Keratinocyte (primary cell): ENCODE data around the gene PCP4L1. TPM values are rescaled to one million over a fixed set of nuclear protein-coding genes. Genes with fewer than 3 reads are reported as not detected.
"Not testable (repeated sequence)": the region's sequence is repeated elsewhere in the genome, so short reads cannot be mapped to it uniquely, and the experiment has no call there.

Source experiments
- DNase-seq: peaks from one replicate; pipeline ENCODE4 v3.0.0-alpha.2; 2011; ENCODE audit warnings: low read depth, missing footprints, low spot score
- FAIRE-seq: peaks from 2 replicates; lab custom pipeline; 2011; peaks lifted over from hg19 to GRCh38; lab: Jason Lieb, UNC
- H2AFZ ChIP-seq: 2 replicates; pipeline ENCODE4 v1.6.0; 2012; ENCODE audit warnings: low read length, control low read depth, inconsistent platforms; ENCODE audit not compliant: control insufficient read depth
- H3K27ac ChIP-seq: 2 replicates; pipeline ENCODE4 v1.5.1; 2011; ENCODE audit warnings: low read length; ENCODE audit not compliant: control insufficient read depth, insufficient read depth
- H3K27me3 ChIP-seq: 3 replicates; pipeline ENCODE4 v1.6.0; 2011; ENCODE audit warnings: low read length; ENCODE audit not compliant: control insufficient read depth, insufficient read depth; ENCODE audit errors: extremely low read depth
- H3K36me3 ChIP-seq, 2 experiments: 2 replicates in 1 of 2; 3 replicates in 1 of 2; pipeline ENCODE4 v1.5.1; 2011; ENCODE audit warnings: low read length in 2 of 2, mild to moderate bottlenecking in 1 of 2; ENCODE audit not compliant: control insufficient read depth in 2 of 2, insufficient read depth in 2 of 2; ENCODE audit errors: extremely low read depth in 1 of 2
- H3K4me1 ChIP-seq: 3 replicates; pipeline ENCODE4 v1.5.1; 2011; ENCODE audit warnings: low read length; ENCODE audit not compliant: control insufficient read depth, insufficient read depth; ENCODE audit errors: extremely low read depth
- H3K4me2 ChIP-seq: 3 replicates; pipeline ENCODE4 v1.6.0; 2011; ENCODE audit warnings: low read depth, low read length; ENCODE audit not compliant: control insufficient read depth, insufficient read depth; ENCODE audit errors: extremely low read depth
- H3K4me3 ChIP-seq, 3 experiments: fragments of 200-600 bp in 1 of 3; sonication (generic) in 1 of 3; 2 replicates in 2 of 3; 3 replicates in 1 of 3; pipeline ENCODE4 v1.5.1; 2011 to 2016; ENCODE audit warnings: low read length in 3 of 3, mild to moderate bottlenecking in 3 of 3, control low read depth in 2 of 3, inconsistent platforms in 1 of 3, low read depth in 1 of 3, mixed read lengths in 1 of 3, mixed run types in 1 of 3, moderate library complexity in 1 of 3; ENCODE audit not compliant: control insufficient read depth in 2 of 3, insufficient read depth in 2 of 3; ENCODE audit errors: extremely low read depth in 1 of 3
- H3K79me2 ChIP-seq: 2 replicates; pipeline ENCODE4 v1.6.0; 2012; ENCODE audit warnings: low read length; ENCODE audit not compliant: control insufficient read depth, insufficient read depth
- H3K9ac ChIP-seq: 3 replicates; pipeline ENCODE4 v1.6.0; 2011; ENCODE audit warnings: low read length; ENCODE audit not compliant: control insufficient read depth, insufficient read depth; ENCODE audit errors: extremely low read depth
- H3K9me1 ChIP-seq: 3 replicates; pipeline ENCODE4 v1.6.0; 2011; ENCODE audit warnings: low read length; ENCODE audit not compliant: control insufficient read depth, insufficient read depth; ENCODE audit errors: extremely low read depth
- H3K9me3 ChIP-seq: 2 replicates; pipeline ENCODE4 v1.5.1; 2012; ENCODE audit warnings: low read depth, low read length; ENCODE audit not compliant: control insufficient read depth
- H4K20me1 ChIP-seq: 3 replicates; pipeline ENCODE4 v1.6.0; 2011; ENCODE audit warnings: low read length; ENCODE audit not compliant: control insufficient read depth, insufficient read depth; ENCODE audit errors: extremely low read depth
- EZH2 ChIP-seq: IDR thresholded peaks from one replicate; pipeline ENCODE4 v1.6.1; 2012; ENCODE audit warnings: inconsistent platforms, mild to moderate bottlenecking, low read length, moderate library complexity
- dilution Hi-C: fragments of 300-500 bp; cut with MboI; formaldehyde crosslinking; loops from one replicate; pipeline ENCODE4 v1.7.0; 2020; ENCODE audit warnings: low sequenced_read_pairs; ENCODE audit not compliant: extremely low pct_ligation_motif_present
- polyA plus RNA-seq, 5 experiments: library from polyadenylated mRNA; depleted of rRNA in 3 of 5; stranded (reverse) in 3 of 5; stranded (forward) in 1 of 5; unstranded in 1 of 5; fragments of >200 nt; gene quantifications; 1 replicate in 1 of 5; 2 replicates in 3 of 5; 3 replicates in 1 of 5; pipeline versions ENCODE4 v1.2.1 to v1.2.3, GENCODE V29; 2011 to 2012; ENCODE audit warnings: missing spikeins in 2 of 5, low read depth in 1 of 5, low replicate concordance in 1 of 5
- TF ChIP-seq, protein P1 (sequence below), 3 experiments: IDR thresholded peaks in 1 of 3; conservative IDR thresholded peaks in 1 of 3; optimal IDR thresholded peaks in 1 of 3; 2 replicates in 2 of 3; 3 replicates in 1 of 3; pipeline versions ENCODE3 to v1.5.1; 2011; ENCODE audit warnings: low read length in 3 of 3, mild to moderate bottlenecking in 3 of 3, moderate library complexity in 2 of 3, control low read depth in 1 of 3, inconsistent platforms in 1 of 3; ENCODE audit not compliant: insufficient read depth in 2 of 3; ENCODE audit errors: extremely low read depth in 1 of 3

Gene PCP4L1
- polyA plus RNA-seq, 1 donor (not counting 4 experiments of a cell fraction or from before 2014, with no cell fraction given): 0.04 TPM

DNA sequence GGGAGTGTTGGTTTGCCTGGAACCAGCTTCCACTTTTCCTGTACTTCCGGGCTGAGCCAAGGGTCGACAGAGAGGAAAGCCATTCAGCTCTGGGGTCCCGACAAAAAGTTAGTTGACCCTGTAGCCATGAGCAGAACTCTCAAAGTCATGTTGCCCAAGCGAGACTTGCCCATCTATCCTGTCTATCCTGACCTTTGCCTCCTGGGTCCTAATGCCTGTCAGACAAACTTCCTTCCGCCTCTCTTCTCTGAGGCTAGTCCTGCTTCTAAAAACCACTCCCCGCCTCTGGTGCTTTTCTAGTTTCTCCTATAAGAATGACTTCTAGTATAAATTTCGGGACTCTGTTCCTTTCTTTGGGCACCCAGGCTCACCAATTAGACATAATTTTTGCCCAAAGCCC, 7.7 kb upstream of the PCP4L1 start:
- no peak for DNase-seq
- Histone ChIP-seq H3K9ac (no peak overlapping the region), H3K4me3 (no peak overlapping the region), H4K20me1 (no peaks in the 10 kb centered on the region), H3K36me3 (no peaks in the 10 kb centered on the region), H3K27me3 (no peaks in the 10 kb centered on the region), H3K27ac (no peak overlapping the region), H3K4me1 (no peaks in the 10 kb centered on the region), H3K9me1 (no peaks in the 10 kb centered on the region), H3K79me2 (no peaks in the 10 kb centered on the region), H3K9me3 (no peaks in the 10 kb centered on the region), H2AFZ (no peak overlapping the region), H3K4me2 (no peak overlapping the region)
- dilution Hi-C loops: no loop called here
- no peak for TF ChIP-seq EZH2
- TF ChIP-seq, protein P1, sequence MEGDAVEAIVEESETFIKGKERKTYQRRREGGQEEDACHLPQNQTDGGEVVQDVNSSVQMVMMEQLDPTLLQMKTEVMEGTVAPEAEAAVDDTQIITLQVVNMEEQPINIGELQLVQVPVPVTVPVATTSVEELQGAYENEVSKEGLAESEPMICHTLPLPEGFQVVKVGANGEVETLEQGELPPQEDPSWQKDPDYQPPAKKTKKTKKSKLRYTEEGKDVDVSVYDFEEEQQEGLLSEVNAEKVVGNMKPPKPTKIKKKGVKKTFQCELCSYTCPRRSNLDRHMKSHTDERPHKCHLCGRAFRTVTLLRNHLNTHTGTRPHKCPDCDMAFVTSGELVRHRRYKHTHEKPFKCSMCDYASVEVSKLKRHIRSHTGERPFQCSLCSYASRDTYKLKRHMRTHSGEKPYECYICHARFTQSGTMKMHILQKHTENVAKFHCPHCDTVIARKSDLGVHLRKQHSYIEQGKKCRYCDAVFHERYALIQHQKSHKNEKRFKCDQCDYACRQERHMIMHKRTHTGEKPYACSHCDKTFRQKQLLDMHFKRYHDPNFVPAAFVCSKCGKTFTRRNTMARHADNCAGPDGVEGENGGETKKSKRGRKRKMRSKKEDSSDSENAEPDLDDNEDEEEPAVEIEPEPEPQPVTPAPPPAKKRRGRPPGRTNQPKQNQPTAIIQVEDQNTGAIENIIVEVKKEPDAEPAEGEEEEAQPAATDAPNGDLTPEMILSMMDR (optimal IDR thresholded peaks at IDR 0.05 in 1 of 3, IDR thresholded peaks at IDR 0.05 in 1 of 3, conservative IDR thresholded peaks at IDR 0.05 in 1 of 3; ENCODE audit: extremely low read depth in 1 of 3, insufficient read depth in 2 of 3, low read length in 3 of 3): no peak
- FAIRE-seq: no peak

DNA sequence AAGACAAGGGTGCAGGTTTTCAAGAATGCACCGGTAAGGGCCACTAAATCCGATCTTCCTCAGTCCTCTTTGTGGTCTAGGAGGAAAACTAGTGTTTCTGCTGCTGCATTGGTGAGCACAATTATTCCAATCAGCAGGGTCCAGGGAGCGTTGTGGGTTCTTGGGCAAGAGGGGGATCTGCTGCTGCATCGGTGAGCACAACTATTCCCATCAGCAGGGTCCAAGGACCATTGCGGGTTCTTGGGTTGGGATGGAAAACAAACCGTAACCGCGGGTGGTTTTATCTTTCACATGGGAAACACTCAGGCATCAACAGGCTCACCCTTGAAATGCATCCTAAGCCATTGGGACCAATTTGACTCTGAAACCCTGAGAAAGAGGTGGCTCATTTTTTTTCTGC, 7.0 kb upstream of the PCP4L1 start:
- Histone ChIP-seq H3K79me2 (no peaks in the 10 kb centered on the region), H4K20me1 (no peaks in the 10 kb centered on the region), H3K9me1 (no peaks in the 10 kb centered on the region), H3K36me3 (no peaks in the 10 kb centered on the region), H3K9ac (no peak overlapping the region), H3K4me3 (no peak overlapping the region), H3K4me2 (no peak overlapping the region), H3K9me3 (no peaks in the 10 kb centered on the region), H3K27me3 (no peaks in the 10 kb centered on the region), H3K4me1 (no peaks in the 10 kb centered on the region), H3K27ac (no peak overlapping the region), H2AFZ (no peak overlapping the region)
- FAIRE-seq (no peak), DNase-seq (no peak)
- dilution Hi-C loops: no loop called here
- TF ChIP-seq, protein P1 (optimal IDR thresholded peaks at IDR 0.05 in 1 of 3, IDR thresholded peaks at IDR 0.05 in 1 of 3, conservative IDR thresholded peaks at IDR 0.05 in 1 of 3; ENCODE audit: extremely low read depth in 1 of 3, insufficient read depth in 2 of 3, low read length in 3 of 3): no peak
- TF ChIP-seq EZH2: no peak

DNA sequence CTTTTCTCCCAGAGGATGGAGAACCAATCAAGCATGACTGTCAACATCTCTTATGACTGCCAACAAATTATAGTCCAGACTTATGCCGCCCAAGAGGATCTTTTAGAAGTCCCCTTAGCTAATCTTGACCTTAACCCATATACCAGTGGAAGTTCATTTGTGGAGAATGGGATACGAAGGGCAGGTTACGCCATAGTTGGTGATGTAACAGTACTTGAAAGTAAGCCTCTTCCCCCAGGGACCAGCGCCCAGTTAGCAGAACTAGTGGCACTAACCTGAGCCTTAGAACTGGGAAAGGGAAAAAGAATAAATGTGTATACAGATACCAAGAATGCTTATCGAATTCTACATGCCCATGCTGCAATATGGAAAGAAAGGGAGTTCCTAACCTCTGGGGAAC, 3.2 kb upstream of the PCP4L1 start:
- H4K20me1 ChIP-seq, H3K27ac ChIP-seq, H3K79me2 ChIP-seq, H3K9ac ChIP-seq, H3K36me3 ChIP-seq, DNase-seq, H3K4me3 ChIP-seq, H2AFZ ChIP-seq, H3K4me2 ChIP-seq, H3K4me1 ChIP-seq, H3K9me1 ChIP-seq, FAIRE-seq, dilution Hi-C loops, H3K9me3 ChIP-seq: not testable (repeated sequence)
- H3K27me3 ChIP-seq: peaks cover 26% of the 10 kb centered on the region

DNA sequence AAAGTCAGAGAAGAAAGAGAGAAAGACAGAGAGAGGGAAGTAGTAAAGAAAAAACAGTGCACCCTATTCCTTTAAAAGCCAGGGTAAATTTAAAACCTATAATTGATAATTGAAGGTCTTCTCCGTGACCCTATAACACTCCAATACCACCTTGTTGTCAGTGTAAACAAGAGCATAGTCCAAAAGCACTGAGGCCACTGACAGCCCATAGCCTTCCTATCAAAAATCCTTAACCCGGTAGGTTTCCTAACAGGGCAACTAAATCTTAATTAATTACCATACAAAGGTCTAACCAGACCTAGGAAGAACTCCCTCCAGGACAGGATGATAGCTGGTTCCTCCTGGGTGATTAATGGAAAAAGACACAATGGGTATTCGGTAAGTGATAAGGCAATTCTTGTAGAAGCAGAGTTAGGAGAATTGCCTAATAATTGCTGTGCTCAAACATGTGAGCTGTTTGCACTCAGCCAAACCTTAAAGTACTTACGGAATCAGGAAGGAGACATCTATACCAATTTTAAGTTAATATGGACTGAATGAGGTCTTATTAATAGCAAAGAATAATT, 2.5 kb upstream of the PCP4L1 start:
- H3K9ac ChIP-seq, dilution Hi-C loops, H3K9me3 ChIP-seq, H3K4me2 ChIP-seq, H3K79me2 ChIP-seq, H4K20me1 ChIP-seq, H3K9me1 ChIP-seq, FAIRE-seq, H3K27ac ChIP-seq, H3K36me3 ChIP-seq, H3K4me3 ChIP-seq, H2AFZ ChIP-seq, DNase-seq: not testable (repeated sequence)
- H3K4me1 ChIP-seq: peaks cover 11% of the 10 kb centered on the region
- peaks cover 31% of the 10 kb centered on the region for H3K27me3 ChIP-seq
